SK-N-SH (cell line): ENCODE data around the gene CCDC187. TPM values are rescaled to one million over a fixed set of nuclear protein-coding genes. Genes with fewer than 3 reads are reported as not detected.

ENCODE experiments used
- CTCF ChIA-PET: fragments of 300-600, 350-600 bp; formaldehyde crosslinking; extraction: SDS; loops from one replicate; lab custom pipeline; 2021; lab: Yijun Ruan, JAX
- POLR2A ChIA-PET: fragments of 350-600 bp; sonication (Branson Sonifier 250); formaldehyde crosslinking; extraction: SDS; loops from one replicate; lab custom pipeline; 2020; ENCODE audit warnings: antibody characterized with exemption, inconsistent platforms; lab: Yijun Ruan, JAX
- DNase-seq: peaks from one replicate; pipeline ENCODE4 v3.0.0; 2012
- H2AFZ ChIP-seq: fragments of 200-600 bp; sonication (generic); 2 replicates; pipeline ENCODE4 v1.8.1; 2016; ENCODE audit warnings: antibody characterized with exemption, mild to moderate bottlenecking, low read depth
- H3F3A ChIP-seq: fragments of 200-600 bp; sonication (generic); replicated peaks from 2 replicates; pipeline ENCODE3; 2016; ENCODE audit warnings: antibody characterized with exemption, mild to moderate bottlenecking; ENCODE audit not compliant: insufficient read depth
- H3K27ac ChIP-seq, 2 experiments: fragments of 200-500 bp in 1 of 2; fragments of 200-600 bp in 1 of 2; sonication (Bioruptor generic) in 1 of 2; sonication (generic), shearing (Covaris generic) in 1 of 2; 2 replicates each; pipeline versions ENCODE4 v1.5.1 to v1.6.1; 2014 to 2016; ENCODE audit warnings: low read depth in 2 of 2, inconsistent platforms in 1 of 2, low read length in 1 of 2, mild to moderate bottlenecking in 1 of 2, mixed read lengths in 1 of 2
- H3K27me3 ChIP-seq: fragments of 200-600 bp; sonication (generic), shearing (Covaris generic); 2 replicates; pipeline ENCODE4 v1.6.1; 2016; ENCODE audit warnings: mixed run types; ENCODE audit not compliant: insufficient read depth
- H3K36me3 ChIP-seq, 2 experiments: fragments of 200-500 bp in 1 of 2; fragments of 200-600 bp in 1 of 2; sonication (Bioruptor generic) in 1 of 2; sonication (generic) in 1 of 2; replicated peaks in 1 of 2; 2 replicates each; pipeline versions ENCODE3 to v1.5.1; 2014 to 2016; ENCODE audit warnings: low read length in 1 of 2, mild to moderate bottlenecking in 1 of 2; ENCODE audit not compliant: insufficient read depth in 2 of 2, control insufficient read depth in 1 of 2
- H3K4me1 ChIP-seq, 2 experiments: fragments of 200-500 bp in 1 of 2; fragments of 200-600 bp in 1 of 2; sonication (Bioruptor generic) in 1 of 2; sonication (generic), shearing (Covaris generic) in 1 of 2; 2 replicates each; pipeline versions ENCODE4 v1.5.1 to v1.6.1; 2014 to 2016; ENCODE audit warnings: low read depth in 1 of 2, low read length in 1 of 2, mixed run types in 1 of 2; ENCODE audit not compliant: insufficient read depth in 2 of 2, control insufficient read depth in 1 of 2
- H3K4me2 ChIP-seq: fragments of 200-600 bp; sonication (generic), shearing (Covaris generic); 2 replicates; pipeline ENCODE4 v1.6.1; 2017; ENCODE audit warnings: mixed run types
- H3K4me3 ChIP-seq, 2 experiments: fragments of 200-500 bp in 1 of 2; fragments of 200-600 bp in 1 of 2; sonication (Bioruptor generic) in 1 of 2; sonication (generic), shearing (Covaris generic) in 1 of 2; 2 replicates each; pipeline versions ENCODE4 v1.5.1 to v1.8.1; 2014 to 2016; ENCODE audit warnings: low read depth in 2 of 2, inconsistent platforms in 1 of 2, low read length in 1 of 2, mild to moderate bottlenecking in 1 of 2, mixed read lengths in 1 of 2, moderate library complexity in 1 of 2
- H3K79me2 ChIP-seq: fragments of 200-600 bp; sonication (generic); 2 replicates; pipeline ENCODE4 v1.8.1; 2017; ENCODE audit warnings: mild to moderate bottlenecking; ENCODE audit not compliant: insufficient read depth
- H3K9ac ChIP-seq: fragments of 200-600 bp; sonication (generic); 2 replicates; pipeline ENCODE4 v1.6.1; 2017; ENCODE audit warnings: mixed run types
- H3K9me2 ChIP-seq: fragments of 200-600 bp; sonication (generic); 2 replicates; pipeline ENCODE4 v1.6.1; 2017; ENCODE audit warnings: mixed run types
- H3K9me3 ChIP-seq: fragments of 200-600 bp; sonication (generic); 2 replicates; pipeline ENCODE4 v1.6.1; 2017; ENCODE audit warnings: mixed run types, mild to moderate bottlenecking, moderate library complexity
- H4K20me1 ChIP-seq: fragments of 200-600 bp; sonication (generic); 2 replicates; pipeline ENCODE4 v1.6.1; 2017; ENCODE audit warnings: mild to moderate bottlenecking, mixed run types; ENCODE audit not compliant: insufficient read depth
- ELF1 ChIP-seq: IDR thresholded peaks from 2 replicates; pipeline ENCODE4 v1.4.0; 2012
- FOXJ3 ChIP-seq: sonication (generic); formaldehyde crosslinking; IDR thresholded peaks from 2 replicates; pipeline ENCODE4 v1.5.1; 2020; ENCODE audit warnings: mild to moderate bottlenecking, missing genetic modification reagents
- FOXM1 ChIP-seq: IDR thresholded peaks from 2 replicates; pipeline ENCODE4 v1.4.0; 2012; ENCODE audit warnings: low read depth, mild to moderate bottlenecking
- GATA2 ChIP-seq: sonication (generic); formaldehyde crosslinking; IDR thresholded peaks from 2 replicates; pipeline ENCODE4 v1.5.0; 2020; ENCODE audit warnings: mild to moderate bottlenecking, missing genetic modification reagents
- JUND ChIP-seq: IDR thresholded peaks from 2 replicates; pipeline ENCODE4 v1.4.0; 2012
- MEF2A ChIP-seq: IDR thresholded peaks from 2 replicates; pipeline ENCODE4 v1.4.0; 2012; ENCODE audit warnings: low read depth, borderline replicate concordance
- NRF1 ChIP-seq: IDR thresholded peaks from 2 replicates; pipeline ENCODE4 v1.6.1; 2012; ENCODE audit warnings: low read depth, mild to moderate bottlenecking, low read length
- RCOR1 ChIP-seq: fragments of 150-350 bp; IDR thresholded peaks from 2 replicates; pipeline ENCODE4 v1.6.1; 2017; ENCODE audit warnings: antibody characterized with exemption, low read length
- REST ChIP-seq: IDR thresholded peaks from 2 replicates; pipeline ENCODE4 v1.6.1; 2012; ENCODE audit warnings: mild to moderate bottlenecking, low read depth, low read length, moderate library complexity
- RXRA ChIP-seq: IDR thresholded peaks from 2 replicates; pipeline ENCODE4 v1.4.0; 2012; ENCODE audit warnings: low read depth, mild to moderate bottlenecking, borderline replicate concordance
- TCF12 ChIP-seq: IDR thresholded peaks from 2 replicates; pipeline ENCODE4 v1.4.0; 2012
- YY1 ChIP-seq: IDR thresholded peaks from 2 replicates; pipeline ENCODE4 v1.4.0; 2012; ENCODE audit warnings: low read depth, mild to moderate bottlenecking
- WGBS: methylation state at CpG from one replicate; pipeline ENCODE4 v1.1.6; 2017; ENCODE audit warnings: low lambda C conversion rate; 5-methylcytosine and 5-hydroxymethylcytosine counted together
- polyA plus RNA-seq, 3 experiments: library from polyadenylated mRNA; depleted of rRNA; stranded (reverse); fragments of >200 nt; gene quantifications; 2 replicates each; pipeline ENCODE4 v1.2.3, GENCODE V29; 2012

Gene CCDC187
- polyA plus RNA-seq, 1 of the 3 experiments (the other 2 are of a cell fraction) = not detected

- H4K20me1 ChIP-seq = no peaks in the 10 kb centered on the region
- CTCF ChIA-PET = no interaction called here
- no peaks in the 10 kb centered on the region for H3K36me3 ChIP-seq
- H3K9ac ChIP-seq = no peak overlapping the region
- POLR2A ChIA-PET = no interaction called here
- no peaks in the 10 kb centered on the region for H3F3A ChIP-seq
- TF ChIP-seq MEF2A = no peak
- no peak for TF ChIP-seq RCOR1
- TF ChIP-seq FOXM1 = no peak
- no peak for TF ChIP-seq ELF1
- TF ChIP-seq GATA2 (CRISPR knock-in tag) = no peak
- no peak for TF ChIP-seq JUND
- no peak overlapping the region for H3K4me3 ChIP-seq
- no peaks in the 10 kb centered on the region for H3K79me2 ChIP-seq
- H2AFZ ChIP-seq = no peak overlapping the region
- H3K27ac ChIP-seq = no peak overlapping the region
- no peak for DNase-seq
- 83% methylated on average over 16 of the region's 23 CpGs for WGBS
- no peaks in the 10 kb centered on the region for H3K9me2 ChIP-seq
- no peaks in the 10 kb centered on the region for H3K27me3 ChIP-seq
- no peaks in the 10 kb centered on the region for H3K4me1 ChIP-seq
- H3K9me3 ChIP-seq = peaks cover 4% of the 10 kb centered on the region; the same call in 1 of the 2 replicates
- no peak overlapping the region for H3K4me2 ChIP-seq
These were observed 12.4 kb upstream of the CCDC187 start for GRCh38 chr9:136316271-136316751.

- ChIA-PET POLR2A (no interaction called here), CTCF (interaction anchor here (1.2 to 4.9 kb wide), 3 partner anchors 8 to 58 kb away, joined by 3 to 91 read pairs (median 34); partner anchors contain the start of gene CARD9)
- H3K9me2 ChIP-seq = no peaks in the 10 kb centered on the region
- no peaks in the 10 kb centered on the region for H4K20me1 ChIP-seq
- no peaks in the 10 kb centered on the region for H3K27me3 ChIP-seq
- no peaks in the 10 kb centered on the region for H3K36me3 ChIP-seq
- H2AFZ ChIP-seq = no peak overlapping the region
- H3F3A ChIP-seq = no peaks in the 10 kb centered on the region
- H3K27ac ChIP-seq = no peak overlapping the region
- 55% methylated on average over 3 of the region's 4 CpGs for WGBS
- no peaks in the 10 kb centered on the region for H3K79me2 ChIP-seq
- no peak overlapping the region for H3K4me2 ChIP-seq
- H3K4me1 ChIP-seq = no peaks in the 10 kb centered on the region
- H3K9me3 ChIP-seq = peaks cover 4% of the 10 kb centered on the region; the same call in 1 of the 2 replicates
- no peak for TF ChIP-seq FOXM1
- no peak for TF ChIP-seq YY1
- TF ChIP-seq JUND = no peak
- no peak for TF ChIP-seq MEF2A
- no peak overlapping the region for H3K4me3 ChIP-seq
- H3K9ac ChIP-seq = no peak overlapping the region
- no peak for DNase-seq
These were observed 11.1 kb upstream of the CCDC187 start for GRCh38 chr9:136314944-136315343.

- Histone ChIP-seq H3F3A (no peaks in the 10 kb centered on the region), H3K36me3 (no peaks in the 10 kb centered on the region), H3K9me2 (no peaks in the 10 kb centered on the region), H3K79me2 (no peaks in the 10 kb centered on the region), H3K4me3 (no peak overlapping the region)
- TF ChIP-seq FOXJ3 (no peak), REST (no peak), NRF1 (no peak), RXRA (no peak), GATA2 (CRISPR knock-in tag) (no peak), TCF12 (no peak)
- TF ChIP-seq, all 33 proteins: peak for 0
- ChIA-PET POLR2A (no interaction called here), CTCF (interaction anchor here (1.2 to 4.9 kb wide), 8 partner anchors 8 to 85 kb away, joined by 3 to 91 read pairs (median 19); partner anchors contain the start of genes CARD9, DNLZ and SNAPC4)
- no peaks in the 10 kb centered on the region for H4K20me1 ChIP-seq
- no peak overlapping the region for H2AFZ ChIP-seq
- no peaks in the 10 kb centered on the region; a peak in 1 of 4 replicates for H3K4me1 ChIP-seq
- H3K27me3 ChIP-seq = no peaks in the 10 kb centered on the region
- DNase-seq = no peak
- H3K9me3 ChIP-seq = peaks cover 4% of the 10 kb centered on the region; the same call in 1 of the 2 replicates
- 60% methylated on average over 3 of the region's 3 CpGs for WGBS
- H3K4me2 ChIP-seq = no peak overlapping the region
- no peak overlapping the region for H3K9ac ChIP-seq
- H3K27ac ChIP-seq = no peak overlapping the region
These were observed 10.1 kb upstream of the CCDC187 start for GRCh38 chr9:136314056-136314416.
